Activated CD8-positive, alpha-beta memory T cell treated with anti-CD3 and anti-CD28 coated beads for 36 hours (primary cell): ENCODE results near the gene SERTM1. TPM values are rescaled to one million over a fixed set of nuclear protein-coding genes. Genes with fewer than 3 reads are reported as not detected.

Experiments used
- total RNA-seq, 2 experiments: library from RNA; stranded (reverse); gene quantifications; one replicate each; pipeline ENCODE4 v1.2.3, GENCODE V29; 2021

SERTM1 gene
- total RNA-seq, 2 experiments from 2014 or later = not detected

Other genes with a start within 250 kb of the SERTM1 start
- gene CCNA1, start 241.5 kb upstream of the SERTM1 start, total RNA-seq = under 1 TPM; 0.10 to 0.11 TPM
- 10 to 100 TPM; 10.1 to 10.5 TPM for gene RFXAP, start 145.2 kb downstream of the SERTM1 start, total RNA-seq
- not detected for gene SMAD9, start 246.2 kb downstream of the SERTM1 start, total RNA-seq